Activated CD8-positive, alpha-beta memory T cell treated with anti-CD3 and anti-CD28 coated beads for 36 hours (primary cell): ENCODE data around the gene PCP4. TPM values are rescaled to one million over a fixed set of nuclear protein-coding genes. Genes with fewer than 3 reads are reported as not detected.

Experiments
- CTCF ChIA-PET: fragments of 350-600 bp; sonication (Branson Sonifier 250); formaldehyde crosslinking; loops from one replicate; lab custom pipeline; 2021; ENCODE audit warnings: antibody characterized with exemption; lab: Charles Lee
- POLR2A ChIA-PET: fragments of 350-600 bp; sonication (Branson Sonifier 250); formaldehyde crosslinking; loops from one replicate; lab custom pipeline; 2021; ENCODE audit warnings: antibody characterized with exemption; lab: Charles Lee
- total RNA-seq, 2 experiments: library from RNA; stranded (reverse); gene quantifications; one replicate each; pipeline ENCODE4 v1.2.3, GENCODE V29; 2021

Gene PCP4
- total RNA-seq, result not detected

DNA sequence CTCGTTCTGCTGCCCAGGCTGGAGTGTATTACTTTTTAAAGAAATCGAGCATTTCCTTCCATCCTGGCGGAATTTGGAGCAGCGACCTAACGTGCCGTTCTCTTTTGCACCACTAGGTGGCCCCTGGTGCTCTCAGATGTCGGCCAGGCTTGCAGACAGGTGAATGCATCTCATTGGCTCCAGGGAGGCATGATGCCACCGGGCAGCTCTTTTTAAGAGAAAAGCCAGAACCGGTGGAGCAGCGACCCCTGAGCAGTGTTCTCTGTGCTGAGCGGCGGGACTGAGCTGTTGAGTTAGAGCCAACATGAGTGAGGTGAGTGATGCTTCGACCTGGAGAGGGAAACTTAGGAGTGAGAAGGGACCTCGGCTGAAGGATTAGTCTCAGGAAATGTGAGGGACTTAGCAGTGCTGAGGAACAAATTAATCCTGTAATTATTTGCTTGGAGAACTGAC lies at the start of gene PCP4:
PCP4 (plus strand) TSS at position 241 of the 453 bp plus-strand sequence; CDS start at position 305, 64 bp downstream.
- CTCF ChIA-PET, result interaction anchor here (1.2 kb wide), 1 partner anchor 9 kb away, joined by 4 read pairs; no protein-coding TSS in a partner anchor
- POLR2A ChIA-PET, result no interaction called here

DNA sequence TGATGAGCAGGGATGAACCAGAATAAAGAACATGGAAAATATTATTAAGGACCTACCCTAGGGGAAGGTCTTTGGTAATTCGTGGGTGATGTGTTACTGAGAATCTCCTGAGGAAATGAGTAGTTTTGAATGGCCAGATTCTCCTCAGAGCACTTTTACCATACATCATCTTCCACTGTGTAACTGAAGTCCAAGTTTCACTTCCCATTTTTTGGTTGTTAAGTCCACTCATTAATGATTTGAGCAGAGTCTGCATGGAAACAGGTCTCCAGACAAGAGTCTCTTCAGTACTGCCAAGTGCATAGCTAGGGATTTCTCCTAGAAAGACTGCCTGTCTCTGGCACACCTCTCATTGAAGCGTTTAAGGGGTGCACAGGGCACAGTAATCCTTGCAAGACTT lies 48.7 kb upstream of the PCP4 start:
- ChIA-PET CTCF (no interaction called here), POLR2A (no interaction called here)

DNA sequence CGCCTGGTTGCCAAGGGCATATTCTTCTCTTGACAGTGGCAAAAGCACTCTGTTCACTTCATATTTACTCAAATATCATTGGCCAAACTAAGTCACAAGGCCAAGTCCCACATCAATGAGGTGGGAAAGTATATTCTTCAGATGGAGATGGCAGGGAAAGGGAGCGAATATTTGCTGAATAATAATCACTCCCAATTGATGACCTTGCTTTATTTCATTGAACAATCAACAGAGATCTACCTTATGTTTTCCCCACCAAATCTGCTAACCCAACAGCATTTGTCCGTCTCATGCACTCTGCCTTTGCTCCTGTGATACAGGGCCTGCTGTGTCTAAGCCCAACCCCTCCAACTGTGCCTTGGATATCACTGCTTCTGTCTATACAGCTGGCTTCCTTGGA lies 45.2 kb upstream of the PCP4 start:
- CTCF ChIA-PET, result no interaction called here
- POLR2A ChIA-PET, result no interaction called here

DNA sequence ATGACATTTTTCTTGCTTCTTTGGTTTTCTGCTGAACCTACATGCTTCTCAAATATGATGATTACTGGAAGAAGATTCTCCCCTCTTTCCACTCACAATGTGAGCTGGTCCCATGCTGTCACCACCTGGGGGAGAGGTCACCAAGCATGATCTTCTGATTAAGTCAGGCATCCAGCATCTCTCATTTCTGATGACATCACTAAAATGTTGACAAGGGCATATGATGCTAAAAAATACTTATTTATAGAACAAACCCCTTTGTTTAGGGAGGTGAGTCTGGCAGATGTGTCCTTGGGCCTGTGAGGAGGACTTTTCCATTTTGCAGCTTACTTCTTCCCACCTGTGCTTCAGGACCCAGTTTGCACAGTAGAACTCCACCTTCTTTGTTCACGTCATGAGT lies 42.0 kb upstream of the PCP4 start:
- POLR2A ChIA-PET, result no interaction called here
- CTCF ChIA-PET, result no interaction called here

DNA sequence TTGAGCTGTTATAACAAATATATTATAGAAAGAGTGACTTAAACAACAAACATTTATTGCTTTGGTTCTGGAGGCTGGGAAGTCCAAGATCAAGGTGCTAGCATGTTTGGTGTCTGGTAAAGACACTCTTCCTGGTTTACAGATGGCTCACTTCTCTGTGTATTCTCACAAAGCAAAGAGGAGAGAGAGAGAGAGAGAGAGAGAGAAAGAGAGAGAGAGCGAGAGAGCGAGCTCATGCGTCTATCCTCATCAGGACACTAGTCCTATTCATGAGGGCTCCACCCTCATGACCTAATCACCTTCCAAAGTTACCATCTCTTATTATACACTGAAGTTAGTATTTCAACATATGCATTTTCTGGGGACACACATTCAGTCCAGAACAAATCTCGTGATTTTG lies 32.7 kb upstream of the PCP4 start:
- POLR2A ChIA-PET, result no interaction called here
- CTCF ChIA-PET, result no interaction called here

DNA sequence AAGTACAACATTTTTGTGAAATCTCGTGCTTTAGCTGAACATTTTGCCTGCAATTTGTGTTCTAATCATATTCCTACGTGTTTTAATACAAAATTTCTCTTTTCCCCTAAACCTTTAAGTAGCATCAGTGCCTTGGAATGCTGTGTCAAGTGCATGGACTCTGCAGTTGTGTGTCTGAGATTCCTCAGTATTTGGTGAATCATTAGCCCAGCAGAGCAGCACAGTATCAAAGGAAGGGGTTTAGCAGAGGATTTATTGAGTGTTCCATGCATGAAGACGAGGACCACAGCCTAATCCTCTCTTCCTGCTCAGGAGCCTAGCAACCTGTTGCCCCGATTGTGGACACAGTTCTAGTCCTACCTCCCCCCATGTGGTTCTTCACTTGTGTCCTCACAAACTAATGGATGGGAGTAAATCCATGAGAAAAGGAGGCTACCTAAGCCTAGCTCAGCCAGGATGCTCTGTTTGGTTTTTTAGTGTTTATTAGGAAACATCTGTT lies 29.3 kb upstream of the PCP4 start:
- ChIA-PET CTCF (no interaction called here), POLR2A (no interaction called here)

DNA sequence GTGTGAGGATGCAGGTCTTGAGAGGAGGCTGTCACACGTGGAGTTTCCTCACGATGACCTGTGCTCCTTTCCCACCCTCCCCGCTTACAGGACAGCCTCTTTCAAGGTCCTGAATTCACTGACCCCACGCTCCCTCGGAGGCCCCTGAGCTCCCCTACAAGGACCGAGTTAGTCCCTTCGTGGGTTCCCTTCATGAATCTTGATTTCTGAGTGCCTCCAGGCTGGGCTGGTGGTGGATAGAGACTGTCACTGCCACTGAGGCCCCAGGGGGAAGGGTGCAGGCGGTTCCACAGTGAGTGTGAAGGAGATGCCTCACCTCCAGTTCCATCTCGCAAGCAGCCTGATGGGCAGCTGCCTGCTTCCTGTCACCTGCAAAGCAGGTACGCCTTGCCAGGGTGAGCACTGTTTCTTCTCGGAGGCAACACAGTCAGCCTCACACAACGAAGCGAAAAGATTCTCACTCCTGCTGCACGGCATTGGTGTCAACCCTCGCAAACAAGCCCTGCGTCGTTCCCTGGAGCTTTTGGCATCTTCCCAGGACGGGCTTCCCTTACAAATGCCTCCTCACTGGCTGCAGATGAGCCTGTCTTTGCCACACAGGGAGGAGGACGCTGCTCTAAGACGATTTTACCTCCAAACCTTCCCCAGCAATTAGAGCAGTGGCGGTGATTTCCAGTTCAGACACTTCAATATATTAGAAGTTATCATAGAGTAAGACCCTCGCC lies 26.7 kb upstream of the PCP4 start:
- ChIA-PET POLR2A (no interaction called here), CTCF (no interaction called here)

DNA sequence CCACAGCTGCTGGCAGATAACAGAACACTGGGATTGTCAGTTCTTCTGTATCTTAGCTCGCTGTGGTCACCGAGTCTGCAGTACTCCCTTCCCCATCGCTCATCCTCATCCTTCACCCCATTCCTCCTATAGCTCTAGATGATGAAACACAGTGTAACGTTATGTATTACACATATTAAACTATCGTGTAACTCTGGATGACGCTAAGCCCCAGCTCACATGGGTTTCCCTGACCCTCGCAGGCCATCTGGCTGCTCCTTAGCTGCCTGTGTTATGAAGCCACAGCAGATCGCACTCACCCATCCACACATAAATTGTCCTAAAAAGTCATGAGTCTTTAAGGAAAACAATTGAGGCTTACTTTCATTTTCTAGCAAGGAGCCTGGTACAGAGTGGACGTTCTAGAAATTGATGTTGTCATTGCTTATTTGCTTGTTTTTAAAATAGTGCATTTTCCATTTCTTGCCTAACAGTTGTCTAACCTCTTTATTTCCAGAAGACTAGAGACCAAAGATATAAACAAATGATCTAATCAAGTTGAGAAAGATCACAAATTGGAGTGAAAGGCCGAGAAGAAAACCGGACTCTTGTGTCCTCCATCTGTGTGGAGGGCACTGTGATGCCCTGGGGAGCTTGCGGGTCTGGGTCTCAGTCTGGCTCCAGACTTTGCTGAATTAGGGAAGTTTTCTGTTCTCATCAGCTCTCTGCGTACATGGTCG lies 24.3 kb upstream of the PCP4 start:
- CTCF ChIA-PET, result no interaction called here

DNA sequence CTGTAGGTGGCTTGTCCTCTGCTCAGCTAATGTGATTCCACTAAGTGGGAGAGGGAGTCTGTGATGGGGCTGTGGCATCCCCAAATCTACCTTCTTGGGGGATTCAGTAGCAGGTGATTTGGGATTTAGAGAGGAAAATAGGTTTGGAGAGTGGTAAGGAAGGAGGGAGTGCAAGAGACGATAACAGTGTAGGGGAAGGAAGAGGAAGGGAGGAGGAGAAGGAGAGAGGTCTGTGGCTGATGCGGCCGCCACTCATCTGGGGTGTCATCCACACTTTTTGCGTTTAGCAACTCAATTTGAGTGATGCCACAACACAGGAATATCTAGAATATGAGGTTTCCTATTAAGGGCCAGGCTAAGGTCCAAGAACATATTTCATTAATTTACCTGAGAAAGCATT lies 23.8 kb upstream of the PCP4 start:
- CTCF ChIA-PET, result no interaction called here
- POLR2A ChIA-PET, result no interaction called here

More for the DNA sequence above, 24.3 kb upstream of the PCP4 start:
- POLR2A ChIA-PET, result no interaction called here

DNA sequence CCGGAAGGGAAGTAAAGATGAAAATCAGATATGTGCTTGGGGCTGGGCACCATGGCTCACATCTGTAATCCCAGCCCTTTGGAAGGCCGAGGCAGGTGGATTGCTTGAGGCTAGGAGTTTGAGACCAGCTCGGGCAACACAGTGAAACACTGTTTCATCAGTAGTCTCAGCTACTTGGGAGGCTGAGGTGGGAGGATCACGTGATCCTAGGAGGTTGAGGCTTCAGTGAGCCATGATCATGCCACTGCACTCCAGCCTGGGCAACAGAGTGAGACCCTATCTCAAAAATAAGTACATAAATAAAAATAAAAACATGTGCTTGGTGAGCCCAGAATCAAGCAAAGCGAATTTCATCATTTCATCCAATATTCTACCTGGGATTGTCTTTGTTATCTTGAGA lies 23.3 kb upstream of the PCP4 start:
- ChIA-PET CTCF (no interaction called here), POLR2A (no interaction called here)

DNA sequence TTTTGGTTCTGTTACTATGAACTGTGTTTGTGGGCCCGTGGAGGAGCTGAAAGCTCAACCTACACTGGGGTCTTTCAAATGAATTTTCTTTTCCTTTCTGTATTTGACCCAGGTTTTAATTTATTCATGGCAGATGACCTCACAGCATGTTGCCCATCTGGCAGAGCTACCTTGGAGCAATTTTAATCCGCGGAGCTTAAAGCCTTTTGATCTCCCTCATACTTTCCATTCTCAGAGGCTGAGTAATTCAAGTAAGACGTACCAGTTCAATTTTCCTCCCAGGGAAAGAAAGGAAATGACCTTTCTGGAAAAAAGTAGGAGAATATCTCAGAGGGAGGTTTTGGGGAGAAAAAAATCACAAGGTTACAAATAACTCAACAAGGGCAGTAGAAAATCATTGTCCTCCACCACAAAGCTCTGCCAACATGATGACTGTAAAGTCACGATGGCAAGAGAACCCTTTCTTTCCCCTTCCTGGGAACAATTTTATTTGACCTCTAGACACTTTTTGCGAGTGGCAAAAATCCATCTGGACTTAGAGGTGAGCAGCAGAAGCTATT lies 21.6 kb upstream of the PCP4 start:
- ChIA-PET POLR2A (no interaction called here), CTCF (interaction anchor here (1.2 kb wide), 1 partner anchor 16 kb away, joined by 3 read pairs; no protein-coding TSS in a partner anchor)

DNA sequence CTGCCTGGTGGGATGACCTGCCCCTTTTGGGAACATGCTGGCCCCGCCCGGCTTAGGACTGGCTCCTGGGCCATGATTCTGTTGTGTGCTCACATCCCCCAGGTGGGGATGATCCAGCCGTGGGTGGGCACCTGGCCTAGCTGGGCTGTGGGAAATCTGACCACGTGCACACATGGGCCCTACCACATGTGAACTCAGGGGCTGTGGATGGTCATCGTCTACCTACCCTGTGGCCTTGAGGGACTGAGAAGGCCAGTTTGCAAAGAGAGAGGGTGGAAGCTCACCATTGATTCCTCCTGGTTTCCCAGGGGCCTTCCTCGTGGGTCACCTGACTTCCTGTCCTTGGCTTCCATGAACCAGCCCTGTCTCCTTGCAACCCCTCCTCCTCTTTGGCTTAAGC lies 19.4 kb upstream of the PCP4 start:
- CTCF ChIA-PET, result no interaction called here
- POLR2A ChIA-PET, result no interaction called here

DNA sequence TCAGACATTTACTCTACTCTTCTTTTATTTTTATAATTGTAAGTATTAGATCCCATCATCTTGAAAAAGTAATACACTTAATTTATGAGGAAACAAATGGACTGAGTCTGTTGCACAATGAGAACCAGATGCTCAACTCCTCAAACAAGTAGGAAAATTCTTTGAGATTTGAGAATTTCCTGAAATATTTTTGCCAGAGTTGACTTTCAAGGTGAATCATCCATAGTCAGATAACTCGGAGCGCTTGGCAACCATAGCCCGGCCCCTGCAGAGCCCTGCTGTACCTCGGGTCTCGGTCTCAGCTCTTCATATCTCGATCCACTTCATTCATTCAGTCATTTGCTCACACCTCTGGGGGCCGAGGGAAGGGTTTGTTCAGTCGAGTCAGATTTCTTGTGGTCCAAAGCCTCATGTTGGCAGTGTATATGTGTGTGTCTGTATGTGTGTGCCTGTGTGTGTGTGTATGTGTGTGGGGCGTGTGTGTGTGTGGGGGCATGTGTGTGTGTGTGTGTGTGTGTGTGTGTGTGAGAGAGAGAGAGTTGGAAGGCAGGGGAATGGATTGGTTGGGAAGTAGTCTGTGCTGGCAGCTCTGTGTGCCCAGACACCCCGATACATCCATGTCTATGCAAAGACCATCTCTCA lies 18.1 kb upstream of the PCP4 start:
- POLR2A ChIA-PET, result no interaction called here
- CTCF ChIA-PET, result no interaction called here

DNA sequence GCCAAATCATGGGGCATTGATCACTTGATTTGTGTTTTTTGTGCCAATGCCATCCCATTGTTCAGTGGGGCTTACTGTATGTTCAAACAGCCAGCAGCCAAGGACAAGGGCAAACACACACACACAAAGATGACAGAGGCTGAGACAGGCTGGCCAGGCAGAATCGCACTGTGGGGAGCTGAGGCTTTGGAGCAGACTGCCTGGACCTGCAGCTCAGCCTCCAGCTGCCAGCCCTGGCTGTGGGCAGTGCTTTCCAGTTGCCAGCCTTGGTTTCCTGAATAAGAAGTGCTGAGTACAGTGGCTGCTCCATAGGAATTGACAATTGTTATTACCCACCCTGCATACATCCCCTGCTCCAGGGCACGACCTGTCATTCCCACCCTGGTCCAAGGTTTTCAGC lies 16.9 kb upstream of the PCP4 start:
- CTCF ChIA-PET, result no interaction called here
- POLR2A ChIA-PET, result no interaction called here

DNA sequence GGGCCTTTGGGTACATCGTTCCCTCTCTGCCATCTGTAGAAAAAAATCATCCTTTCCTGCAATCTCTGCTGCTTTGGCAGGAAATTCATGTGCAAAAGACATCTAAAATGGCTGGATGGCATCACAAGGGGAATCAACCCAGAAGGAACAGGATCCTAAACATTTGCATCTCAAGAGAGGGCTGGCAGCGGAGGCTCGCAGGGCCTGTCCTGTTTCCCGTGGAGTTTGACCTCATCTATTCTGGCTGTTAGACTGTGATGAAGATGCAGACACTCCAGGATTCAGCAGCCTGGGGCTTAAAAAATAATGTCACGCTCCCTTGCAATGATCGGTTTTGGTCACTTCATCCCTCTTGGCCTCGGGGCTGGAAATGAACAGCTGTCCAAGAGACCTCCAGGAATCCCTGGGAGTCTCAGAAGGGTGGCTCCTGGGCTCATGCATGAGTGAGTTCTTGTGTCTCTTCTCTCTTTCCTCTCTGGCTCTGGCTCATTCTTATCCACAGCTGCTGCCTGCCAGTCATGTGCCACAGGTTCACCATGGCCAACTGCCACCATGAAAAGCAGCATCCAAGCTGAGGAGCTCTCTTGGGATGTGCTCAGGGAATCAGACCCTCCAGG lies 16.1 kb upstream of the PCP4 start:
- CTCF ChIA-PET, result no interaction called here
- POLR2A ChIA-PET, result no interaction called here

DNA sequence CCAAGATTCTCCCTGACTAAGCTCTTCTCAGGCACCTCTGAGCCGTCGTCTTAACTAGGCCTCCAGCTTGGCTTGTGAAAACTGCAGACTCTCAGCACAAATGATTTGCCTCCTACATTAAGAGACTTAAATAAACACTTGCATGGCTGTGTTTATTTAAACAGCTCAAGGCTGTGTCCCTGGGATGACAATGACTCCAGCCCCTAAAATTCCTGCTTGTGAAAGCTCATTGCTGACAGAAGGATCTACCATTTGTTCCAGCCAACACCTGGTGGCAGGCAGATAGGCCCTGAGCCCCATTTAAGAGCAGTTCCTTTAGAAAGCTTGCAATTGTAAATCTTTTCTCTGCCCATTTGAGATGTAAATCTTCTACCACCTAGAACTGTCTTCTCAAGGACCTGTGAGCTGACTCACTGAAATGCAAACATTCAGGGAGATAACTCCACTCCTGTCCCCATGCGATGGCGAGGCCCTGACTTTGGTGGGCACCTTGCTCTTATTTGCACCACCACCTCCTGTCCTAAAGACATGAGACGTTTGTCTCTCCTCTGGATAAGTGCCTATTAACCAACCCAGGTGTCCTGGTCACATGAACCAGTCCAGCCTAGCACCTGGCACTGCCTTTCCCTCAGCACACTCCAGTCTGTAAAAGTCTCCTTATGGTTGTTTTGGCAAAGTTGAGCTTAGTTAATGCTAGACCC lies 15.1 kb upstream of the PCP4 start:
- ChIA-PET CTCF (no interaction called here), POLR2A (no interaction called here)

DNA sequence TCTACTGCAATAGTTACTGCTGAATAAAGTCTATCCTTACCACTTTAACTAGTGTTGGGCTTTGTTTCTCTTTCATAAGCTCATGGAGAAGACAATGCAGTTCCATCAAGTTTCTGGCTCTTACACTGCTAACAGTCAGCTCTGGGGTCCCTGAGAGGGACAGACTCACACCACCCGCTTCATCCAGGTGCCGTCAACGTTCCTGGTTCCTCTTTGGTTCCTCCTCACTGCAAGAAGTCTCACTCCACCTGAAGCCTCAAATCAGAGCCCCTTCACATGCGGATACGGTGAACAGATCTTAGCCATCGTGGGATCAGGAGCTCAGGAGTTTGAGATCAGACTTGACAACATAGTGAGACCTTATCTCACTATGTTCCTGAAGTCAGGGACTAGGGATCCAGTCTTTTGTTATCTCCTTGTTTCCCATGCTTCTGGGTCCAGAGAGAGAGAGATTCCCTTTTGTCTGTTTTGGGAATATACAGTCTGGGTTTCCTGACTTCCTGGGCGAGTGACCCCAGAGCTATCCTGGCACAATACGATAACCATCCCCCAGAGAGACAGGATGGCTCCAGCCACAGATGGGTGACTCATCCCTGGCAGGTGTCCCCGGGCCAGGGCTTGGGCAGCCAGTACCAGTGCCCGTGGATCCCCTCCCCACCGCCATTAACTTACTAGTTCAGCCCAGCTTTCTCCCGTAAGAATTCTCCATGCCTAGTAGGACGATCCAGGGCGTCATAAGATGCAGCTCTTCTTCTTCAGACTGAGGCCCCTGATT lies 14.3 kb upstream of the PCP4 start:
- POLR2A ChIA-PET, result no interaction called here
- CTCF ChIA-PET, result no interaction called here

DNA sequence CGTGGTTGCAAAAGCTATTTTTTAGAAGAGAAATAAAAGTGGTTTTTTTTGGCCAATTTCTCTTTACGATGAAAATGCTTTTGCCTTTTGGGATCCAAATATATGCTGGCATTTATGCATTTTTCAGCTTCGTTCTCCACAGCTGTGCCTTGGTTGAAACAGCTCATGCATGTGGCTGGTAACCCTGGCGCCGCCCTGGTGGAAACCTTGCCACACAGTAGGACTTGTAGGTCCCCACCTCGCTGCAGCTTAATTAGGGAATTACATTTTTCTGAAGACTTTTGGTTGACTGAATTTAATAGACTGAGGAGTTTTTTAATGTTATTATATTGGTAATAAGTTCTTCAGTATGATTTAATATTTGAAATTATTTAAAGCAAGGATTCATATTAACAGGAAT lies 12.7 kb upstream of the PCP4 start:
- ChIA-PET POLR2A (no interaction called here), CTCF (no interaction called here)
